ENCODE data around the gene COLGALT1. TPM values are rescaled to one million over a fixed set of nuclear protein-coding genes. Genes with fewer than 3 reads are reported as not detected.
"Not testable (repeated sequence)": the region's sequence is repeated elsewhere in the genome, so short reads cannot be mapped to it uniquely, and the experiment has no call there.

Gene COLGALT1
- total RNA-seq, 4 donors from 2014 or later: 38.6 to 78.6 (median 54.7) TPM

DNA sequence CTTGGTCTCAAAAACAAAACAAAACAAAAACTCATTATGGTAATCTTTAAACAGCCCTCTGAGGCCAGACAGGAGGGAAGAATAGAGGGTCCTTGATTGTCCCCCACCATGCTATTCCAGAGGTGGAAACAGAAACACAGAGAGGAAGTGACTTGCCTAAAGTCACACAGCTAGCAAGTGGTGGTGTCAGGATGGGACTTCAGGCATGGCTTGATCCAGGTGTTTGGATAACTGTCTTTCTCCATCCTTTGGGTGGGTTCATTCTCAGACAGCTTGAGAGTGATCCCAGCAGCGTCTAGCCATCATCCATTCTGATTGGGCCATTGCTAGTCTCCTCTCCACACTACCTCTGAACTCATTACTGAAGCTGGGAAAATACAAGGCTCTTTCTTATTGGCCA lies 12.5 kb downstream of the COLGALT1 start:
- Histone ChIP-seq H3K9me3 (no peaks in the 10 kb centered on the region), H3K27me3 (no peaks in the 10 kb centered on the region), H3K36me3 (peaks cover 0 to 60% (median 20%) of the 10 kb centered on the region in 4 donors), H3K27ac (no peak overlapping the region), H3K4me1 (no peaks in the 10 kb centered on the region), H3K4me3 (no peak overlapping the region)
- DNase-seq: no peak
- WGBS, 2 donors (ENCODE audit: low coverage in 1 of 2): 73% methylated on average over 1 of the region's 1 CpG; no CpG with 5 or more reads in 1 of the 2 donors
- in situ Hi-C loops (cut with MboI; ENCODE audit: low pct_ligation_motif_present in 1 of 4, low pct_unique_long_range_greater_than_20kb in 1 of 4, low sequenced_read_pairs in 3 of 4) (no loop called here), intact Hi-C loops (cut with DNase I; ENCODE audit: low total_unique reads) (no loop called here)
- TF ChIP-seq, protein P1, sequence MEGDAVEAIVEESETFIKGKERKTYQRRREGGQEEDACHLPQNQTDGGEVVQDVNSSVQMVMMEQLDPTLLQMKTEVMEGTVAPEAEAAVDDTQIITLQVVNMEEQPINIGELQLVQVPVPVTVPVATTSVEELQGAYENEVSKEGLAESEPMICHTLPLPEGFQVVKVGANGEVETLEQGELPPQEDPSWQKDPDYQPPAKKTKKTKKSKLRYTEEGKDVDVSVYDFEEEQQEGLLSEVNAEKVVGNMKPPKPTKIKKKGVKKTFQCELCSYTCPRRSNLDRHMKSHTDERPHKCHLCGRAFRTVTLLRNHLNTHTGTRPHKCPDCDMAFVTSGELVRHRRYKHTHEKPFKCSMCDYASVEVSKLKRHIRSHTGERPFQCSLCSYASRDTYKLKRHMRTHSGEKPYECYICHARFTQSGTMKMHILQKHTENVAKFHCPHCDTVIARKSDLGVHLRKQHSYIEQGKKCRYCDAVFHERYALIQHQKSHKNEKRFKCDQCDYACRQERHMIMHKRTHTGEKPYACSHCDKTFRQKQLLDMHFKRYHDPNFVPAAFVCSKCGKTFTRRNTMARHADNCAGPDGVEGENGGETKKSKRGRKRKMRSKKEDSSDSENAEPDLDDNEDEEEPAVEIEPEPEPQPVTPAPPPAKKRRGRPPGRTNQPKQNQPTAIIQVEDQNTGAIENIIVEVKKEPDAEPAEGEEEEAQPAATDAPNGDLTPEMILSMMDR (IDR thresholded peaks at IDR 0.05): no peak
- TF ChIP-seq EP300 (IDR thresholded peaks at IDR 0.05; ENCODE audit: low read depth): no peak
- no peak for TF ChIP-seq POLR2AphosphoS5 (IDR thresholded peaks at IDR 0.05)

DNA sequence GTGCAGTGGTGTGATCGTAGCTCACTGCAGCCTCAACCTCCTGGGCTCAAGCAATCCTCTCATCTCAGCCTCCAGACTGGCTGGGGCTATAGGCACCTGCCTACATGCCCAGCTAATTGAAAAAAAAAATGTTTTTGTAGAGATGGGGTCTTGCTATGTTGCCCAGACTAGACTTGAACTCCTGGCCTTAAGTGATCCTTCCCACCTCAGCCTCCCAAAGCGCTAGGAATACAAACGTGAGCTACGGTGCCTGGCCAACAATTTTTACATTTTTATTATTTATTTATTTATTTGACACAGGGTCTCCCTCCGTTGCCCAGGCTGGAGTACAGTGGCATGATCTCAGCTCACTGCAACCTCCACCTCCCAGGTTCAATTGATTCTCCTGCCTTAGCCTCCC lies 14.8 kb downstream of the COLGALT1 start:
- in situ Hi-C loops (cut with MboI; ENCODE audit: low pct_ligation_motif_present in 1 of 4, low pct_unique_long_range_greater_than_20kb in 1 of 4, low sequenced_read_pairs in 3 of 4); DNase-seq; H3K4me3 ChIP-seq; H3K9me3 ChIP-seq; H3K4me1 ChIP-seq; intact Hi-C loops (cut with DNase I; ENCODE audit: low total_unique reads); H3K27ac ChIP-seq; H3K27me3 ChIP-seq: not testable (repeated sequence)
- 94 to 98% methylated on average over 5 of the region's 5 CpGs for WGBS, 2 donors (ENCODE audit: low coverage in 1 of 2)
- H3K36me3 ChIP-seq: peaks cover 0 to 60% (median 20%) of the 10 kb centered on the region in 4 donors

DNA sequence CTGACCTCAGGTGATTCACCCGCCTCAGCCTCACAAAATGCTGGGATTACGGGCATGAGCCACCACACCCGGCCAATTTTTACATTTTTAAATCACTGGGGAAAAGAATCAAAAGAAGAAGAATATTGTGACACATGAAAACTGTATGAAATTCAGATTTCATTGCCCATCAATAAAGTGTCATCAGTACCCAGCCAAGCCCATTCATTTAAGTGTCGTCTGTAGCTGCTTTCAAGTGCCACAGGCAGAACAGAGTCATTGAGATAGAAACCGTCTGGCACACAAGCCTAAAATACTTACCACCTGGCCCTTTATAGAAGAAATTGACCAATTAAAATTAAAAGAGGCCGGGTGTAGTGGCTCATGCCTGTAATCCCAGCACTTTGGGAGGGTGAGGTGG lies 15.3 kb downstream of the COLGALT1 start:
- Histone ChIP-seq H3K36me3 (peaks cover 0 to 56% (median 20%) of the 10 kb centered on the region in 4 donors), H3K27me3 (no peaks in the 10 kb centered on the region), H3K4me1 (no peaks in the 10 kb centered on the region), H3K4me3 (no peak overlapping the region), H3K9me3 (no peaks in the 10 kb centered on the region), H3K27ac (no peak overlapping the region)
- 87% methylated on average over 6 of the region's 6 CpGs for WGBS, 2 donors (ENCODE audit: low coverage in 1 of 2)
- no peak for TF ChIP-seq EP300 (IDR thresholded peaks at IDR 0.05; ENCODE audit: low read depth)
- TF ChIP-seq POLR2A (IDR thresholded peaks at IDR 0.05): no peak
- TF ChIP-seq, protein P1 (IDR thresholded peaks at IDR 0.05): no peak
- TF ChIP-seq POLR2AphosphoS5 (IDR thresholded peaks at IDR 0.05): no peak
- DNase-seq: no peak
- in situ Hi-C loops (cut with MboI; ENCODE audit: low pct_ligation_motif_present in 1 of 4, low pct_unique_long_range_greater_than_20kb in 1 of 4, low sequenced_read_pairs in 3 of 4) (no loop called here), intact Hi-C loops (cut with DNase I; ENCODE audit: low total_unique reads) (no loop called here)

DNA sequence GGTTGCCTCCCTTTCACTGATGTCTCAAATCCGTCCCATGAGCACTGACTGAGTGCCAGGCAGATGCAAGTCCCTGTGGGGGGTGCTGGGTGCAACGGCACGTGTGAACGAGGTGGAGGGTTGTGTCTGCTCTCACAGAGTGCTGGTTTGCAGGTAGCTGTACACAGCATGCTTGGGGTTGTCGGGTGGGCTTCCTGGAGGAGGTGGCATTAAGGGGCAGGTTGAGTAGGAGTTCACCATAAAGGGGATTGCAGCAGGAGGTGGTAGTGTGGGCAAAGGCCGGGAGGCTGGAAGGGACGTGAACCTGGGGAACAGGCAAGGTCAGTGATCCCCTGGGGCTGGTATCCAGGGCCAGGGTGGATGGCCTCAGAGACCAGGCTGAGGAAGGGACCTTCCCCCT lies 17.2 kb downstream of the COLGALT1 start:
- TF ChIP-seq POLR2A (IDR thresholded peaks at IDR 0.05) (no peak), POLR2AphosphoS5 (IDR thresholded peaks at IDR 0.05) (no peak), EP300 (IDR thresholded peaks at IDR 0.05; ENCODE audit: low read depth) (no peak)
- TF ChIP-seq, protein P1 (IDR thresholded peaks at IDR 0.05): no peak
- in situ Hi-C loops (cut with MboI; ENCODE audit: low pct_ligation_motif_present in 1 of 4, low pct_unique_long_range_greater_than_20kb in 1 of 4, low sequenced_read_pairs in 3 of 4): no loop called here
- Histone ChIP-seq H3K36me3 (peaks cover 0 to 39% (median 18%) of the 10 kb centered on the region in 4 donors), H3K27ac (no peak overlapping the region), H3K4me3 (no peak overlapping the region), H3K9me3 (no peaks in the 10 kb centered on the region), H3K27me3 (no peaks in the 10 kb centered on the region), H3K4me1 (peaks cover 0 to 10% (median 4%) of the 10 kb centered on the region in 4 donors)
- intact Hi-C loops (cut with DNase I; ENCODE audit: low total_unique reads): no loop called here
- WGBS, 2 donors (ENCODE audit: low coverage in 1 of 2): 87 to 89% methylated on average over 6 to 7 of the region's 7 CpGs
- no peak for DNase-seq

All from transverse colon (tissue), 4 donors.